GM18526 (cell line): ENCODE measurements around the gene RPP14.
A peak's percentile ranks its signal among the peaks of the same experiment; 100 is the strongest.

Source experiments
- POLR2A ChIP-seq: IDR thresholded peaks from 3 replicates; pipeline ENCODE4 v1.6.1; 2011; ENCODE audit not compliant: insufficient read length; ENCODE audit errors: extremely low read depth

RPP14 gene

GRCh38 chr3:58324391-58325390 is 18.6 kb downstream of the RPP14 start:
- TF ChIP-seq POLR2A = no peak

- no peak for TF ChIP-seq POLR2A
These were observed 19.5 kb downstream of the RPP14 start for GRCh38 chr3:58325525-58325992.

GRCh38 chr3:58326267-58326900 is 20.3 kb downstream of the RPP14 start:
- TF ChIP-seq POLR2A = no peak

GRCh38 chr3:58329150-58329921 is 23.3 kb downstream of the RPP14 start:
- TF ChIP-seq POLR2A = no peak

GRCh38 chr3:58329922-58330413 is 23.9 kb downstream of the RPP14 start:
- no peak for TF ChIP-seq POLR2A

- TF ChIP-seq POLR2A = no peak
These were observed 25.6 kb downstream of the RPP14 start for GRCh38 chr3:58331593-58332152.

GRCh38 chr3:58332575-58333188 is 26.6 kb downstream of the RPP14 start, which contains the start of gene PXK:
TSS of gene PXK (plus strand) at chr3:58332892. CDS start at chr3:58332989, 97 bp downstream.
- TF ChIP-seq POLR2A = peak; percentile 23

- TF ChIP-seq POLR2A = no peak
These were observed 27.4 kb downstream of the RPP14 start for GRCh38 chr3:58333206-58334012.

GRCh38 chr3:58334013-58334321 is 27.9 kb downstream of the RPP14 start:
- no peak for TF ChIP-seq POLR2A

- TF ChIP-seq POLR2A = no peak
These were observed 28.4 kb downstream of the RPP14 start for GRCh38 chr3:58334506-58334884.

- TF ChIP-seq POLR2A = no peak
These were observed 29.6 kb downstream of the RPP14 start for GRCh38 chr3:58335652-58335947.

- no peak for TF ChIP-seq POLR2A
These were observed 30.3 kb downstream of the RPP14 start for GRCh38 chr3:58336135-58336882.

GRCh38 chr3:58337190-58337589 is 31.1 kb downstream of the RPP14 start:
- TF ChIP-seq POLR2A = no peak
